ENCODE results near the gene KSR2.
"Not testable (repeated sequence)": the region's sequence is repeated elsewhere in the genome, so short reads cannot be mapped to it uniquely, and the experiment has no call there.

Gene KSR2

DNA sequence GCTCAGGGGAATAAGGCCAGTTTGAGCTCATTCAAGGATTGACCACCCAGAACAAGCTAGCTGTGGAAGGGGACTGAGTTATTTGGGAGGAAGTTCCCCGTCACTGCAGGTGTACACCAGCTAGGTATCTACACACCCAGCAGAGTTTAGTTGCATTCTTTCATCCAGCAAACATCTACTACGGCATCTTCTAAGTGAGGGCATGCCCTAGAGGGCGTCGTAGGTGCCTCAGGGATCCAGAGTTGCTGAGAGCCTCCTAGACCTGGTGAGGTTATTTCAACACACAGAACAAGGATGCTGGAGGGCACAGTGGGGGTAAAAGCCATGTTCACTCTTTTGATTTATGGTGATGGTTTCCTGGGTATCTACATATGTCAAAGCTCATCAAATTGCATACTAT is 149.6 kb downstream of the KSR2 start:
- DNase-seq (ENCODE audit: low read depth): no peak

DNA sequence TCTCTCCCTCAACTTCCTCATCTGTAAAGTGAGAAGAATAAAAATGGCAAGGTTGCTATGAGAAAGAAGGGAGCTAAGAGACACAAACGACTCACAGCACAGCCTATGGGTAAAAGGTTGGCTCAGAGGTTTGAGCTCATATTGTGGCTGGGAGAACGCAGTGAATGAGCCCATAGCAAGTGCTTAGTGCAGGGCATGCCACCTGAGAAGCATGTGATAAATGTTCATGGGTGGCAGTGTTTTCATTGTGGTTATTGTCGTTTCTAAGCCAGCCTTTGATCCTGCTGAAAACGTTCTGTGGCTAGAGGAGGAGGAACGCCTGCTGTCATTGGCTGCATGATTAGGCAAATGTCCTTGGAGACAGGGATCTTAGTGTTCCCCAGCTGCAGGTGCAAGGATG is 150.4 kb downstream of the KSR2 start:
- no peak for DNase-seq (ENCODE audit: low read depth)

DNA sequence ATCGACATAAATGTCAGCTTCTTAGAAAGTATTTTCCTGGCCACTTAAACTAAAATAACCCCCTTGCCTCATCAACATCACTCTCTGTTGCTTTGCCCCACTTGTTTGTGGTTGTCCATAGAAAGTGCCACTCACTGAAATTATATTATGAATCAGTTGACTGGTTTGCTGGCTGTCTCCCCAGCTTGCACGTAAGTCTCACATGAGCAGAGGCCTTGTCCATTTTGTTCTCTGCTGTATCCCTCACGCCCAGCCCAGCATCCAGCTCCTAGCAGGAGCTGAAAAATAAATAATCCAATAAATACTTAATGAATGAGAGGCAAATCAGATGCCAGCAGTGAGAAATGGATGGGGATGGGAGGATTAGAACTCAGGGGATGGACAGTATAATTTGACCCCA is 159.3 kb downstream of the KSR2 start:
- DNase-seq (ENCODE audit: low read depth): no peak

DNA sequence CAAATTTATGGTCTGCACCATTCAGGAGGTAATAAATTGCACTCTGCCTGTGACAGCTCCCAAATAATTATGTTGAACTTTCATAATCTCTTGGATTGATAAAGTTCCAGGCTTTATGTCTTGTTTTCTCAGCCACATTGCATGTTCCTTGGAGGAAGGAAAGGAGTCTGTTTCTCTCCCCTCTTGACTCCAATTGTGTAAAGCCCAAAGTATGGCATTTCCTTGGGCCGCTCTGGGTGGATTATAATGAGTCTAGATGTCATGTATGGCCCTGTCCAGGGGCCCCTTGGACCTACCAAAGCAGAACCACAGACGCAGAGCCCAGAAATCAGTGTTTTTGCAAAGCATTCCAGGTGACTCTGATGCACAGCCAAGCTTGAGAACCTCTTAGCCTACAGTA is 160.8 kb downstream of the KSR2 start:
- DNase-seq (ENCODE audit: low read depth): no peak

DNA sequence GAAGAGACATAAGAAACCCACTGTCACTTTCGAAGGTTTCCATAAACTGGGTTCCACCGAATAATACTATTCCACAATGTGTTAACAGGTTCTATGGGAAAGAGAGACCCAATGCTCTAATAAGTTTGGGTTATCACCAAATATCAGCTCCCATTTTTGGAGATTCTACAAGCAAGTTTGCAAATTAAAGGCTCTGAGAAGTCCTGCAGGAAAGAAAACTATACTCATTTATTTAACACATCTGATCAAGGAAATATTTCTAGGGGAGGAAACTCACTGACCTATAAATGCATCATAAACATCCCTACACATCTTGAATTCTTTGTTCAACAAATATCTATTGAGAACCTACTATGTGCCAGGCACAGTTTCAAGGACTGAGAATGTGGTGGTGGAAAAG is 161.4 kb downstream of the KSR2 start:
- DNase-seq (ENCODE audit: low read depth): no peak

DNA sequence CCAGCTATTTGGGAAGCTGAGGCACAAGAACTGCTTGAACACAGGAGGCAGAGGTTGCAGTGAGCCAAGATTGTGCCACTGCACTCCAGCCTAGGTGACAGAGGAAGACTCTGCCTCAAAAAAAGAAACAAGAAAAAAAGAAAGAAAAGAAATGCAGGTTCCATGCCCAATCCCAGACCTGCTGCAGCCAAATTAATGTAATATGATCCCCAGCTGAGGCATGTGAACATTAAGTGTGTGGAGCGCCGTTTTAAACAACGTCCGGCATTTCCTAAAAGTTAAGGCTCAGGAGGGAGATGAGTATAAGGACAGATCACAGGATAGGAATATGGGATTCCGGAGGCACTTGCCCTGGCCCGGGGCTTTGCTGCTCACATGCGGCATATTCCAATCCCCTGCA is 162.9 kb downstream of the KSR2 start:
- DNase-seq (ENCODE audit: low read depth): no peak

DNA sequence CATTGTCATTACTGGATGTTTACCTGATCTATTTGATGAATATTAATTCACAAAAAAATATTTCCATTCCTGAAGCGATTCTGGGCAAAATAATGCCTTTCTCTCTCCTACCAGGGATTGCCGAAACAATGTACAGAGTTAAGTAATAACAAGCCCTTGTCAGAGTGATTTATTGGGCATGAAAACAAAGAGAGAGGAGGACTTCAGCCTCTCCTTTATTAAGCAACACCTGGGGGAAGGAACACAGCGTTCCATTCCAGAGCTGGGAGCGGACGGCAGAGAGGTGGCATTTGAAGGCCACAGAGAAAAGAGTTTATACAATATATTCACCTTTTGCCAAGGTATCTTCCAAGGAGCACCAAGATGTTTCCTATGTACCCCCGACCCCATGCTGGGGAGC is 165.8 kb downstream of the KSR2 start:
- DNase-seq (ENCODE audit: low read depth): no peak

DNA sequence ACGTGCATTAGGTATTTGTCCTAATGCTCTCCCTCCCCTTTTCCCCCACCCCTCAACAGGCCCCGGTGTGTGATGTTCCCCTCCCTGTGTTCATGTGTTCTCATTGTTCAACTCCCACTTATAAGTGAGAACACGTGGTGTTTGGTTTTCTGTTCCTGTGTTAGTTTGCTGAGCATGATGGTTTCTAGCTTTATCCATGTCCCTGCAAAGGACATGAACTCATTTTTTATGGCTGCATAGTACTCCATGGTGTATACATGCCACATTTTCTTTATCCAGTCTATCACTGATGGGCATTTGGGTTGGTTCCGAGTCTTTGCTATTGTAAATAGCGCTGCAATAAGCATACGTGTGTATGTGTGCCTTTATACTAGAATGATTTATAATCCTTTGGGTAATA is 168.1 kb downstream of the KSR2 start:
- not testable (repeated sequence) for DNase-seq (ENCODE audit: low read depth)

DNA sequence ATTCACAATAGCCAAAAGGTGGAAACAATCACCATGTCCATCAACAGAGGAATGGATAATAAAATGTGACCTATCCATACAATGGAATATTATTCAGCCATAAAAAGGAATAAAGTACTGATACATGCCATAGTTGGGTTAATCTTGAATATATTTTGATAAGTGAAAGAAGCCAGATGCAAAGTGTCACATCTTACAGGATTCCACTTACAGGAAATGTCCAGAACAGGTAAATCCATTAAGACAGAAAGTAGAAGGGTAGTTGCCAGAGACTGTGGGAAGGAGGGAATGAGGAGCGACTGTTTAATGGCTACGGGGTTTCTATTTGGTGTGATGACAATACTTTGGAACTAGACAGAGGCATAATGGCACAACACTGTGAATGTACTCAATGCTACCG is 171.6 kb downstream of the KSR2 start:
- no peak for DNase-seq (ENCODE audit: low read depth)

DNA sequence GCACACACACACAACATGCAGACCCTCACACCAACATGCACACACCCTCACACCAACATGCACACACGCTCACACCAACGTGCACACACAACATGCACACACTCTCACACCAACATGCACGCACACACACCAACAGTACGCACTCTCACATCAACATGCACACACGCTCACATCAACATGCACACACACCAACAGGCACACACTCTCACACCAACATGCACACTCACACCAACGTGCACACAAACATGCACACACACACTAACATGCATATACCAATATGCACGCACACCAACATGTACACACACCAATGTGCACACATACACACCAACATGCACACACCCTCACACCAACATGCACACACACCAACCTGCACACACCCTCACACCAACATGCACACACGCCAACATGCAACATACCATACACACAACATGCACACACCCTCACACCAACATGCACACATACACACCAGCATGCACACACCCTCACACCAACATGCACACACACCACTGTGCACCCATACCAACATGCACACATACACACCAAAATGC is 175.8 kb downstream of the KSR2 start:
- DNase-seq (ENCODE audit: low read depth): no peak

DNA sequence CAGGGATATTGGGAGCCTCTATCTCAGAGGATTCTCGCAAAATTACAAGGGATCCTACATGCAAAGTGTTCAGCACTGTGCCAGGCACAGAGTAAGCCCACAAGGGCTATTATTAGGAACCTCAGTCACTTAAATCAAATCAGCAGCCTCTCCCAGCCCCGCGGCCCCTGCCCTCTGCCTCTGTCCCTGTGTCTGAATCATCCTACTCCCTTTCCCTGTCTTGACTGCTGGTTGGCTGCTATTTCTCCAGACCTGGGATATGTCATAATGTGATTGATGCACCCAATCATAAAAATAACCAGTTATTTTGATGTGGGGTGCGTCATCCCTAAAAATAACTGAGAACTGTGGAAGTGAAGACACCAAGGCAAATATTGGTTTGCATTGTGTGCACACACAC is 176.3 kb downstream of the KSR2 start:
- no peak for DNase-seq (ENCODE audit: low read depth)

DNA sequence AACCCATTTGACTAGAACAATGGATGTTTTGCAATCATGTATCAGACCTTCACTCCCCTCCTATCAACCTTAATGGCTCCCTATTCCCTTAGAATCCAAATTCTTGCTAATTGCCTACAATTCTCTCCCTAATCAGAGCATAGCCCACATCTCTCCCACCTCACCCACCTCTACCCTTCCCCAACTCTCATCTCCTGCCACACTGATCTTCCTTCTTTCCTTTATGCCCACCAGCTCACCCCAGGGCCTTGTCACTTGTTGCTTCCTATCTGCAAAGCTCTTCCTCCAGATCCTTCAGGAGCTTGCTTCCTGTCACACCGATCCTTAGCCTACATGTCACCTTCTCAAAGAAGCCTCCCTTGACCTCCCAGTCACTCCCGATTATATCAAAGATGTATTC is 177.8 kb downstream of the KSR2 start:
- DNase-seq (ENCODE audit: low read depth): no peak

DNA sequence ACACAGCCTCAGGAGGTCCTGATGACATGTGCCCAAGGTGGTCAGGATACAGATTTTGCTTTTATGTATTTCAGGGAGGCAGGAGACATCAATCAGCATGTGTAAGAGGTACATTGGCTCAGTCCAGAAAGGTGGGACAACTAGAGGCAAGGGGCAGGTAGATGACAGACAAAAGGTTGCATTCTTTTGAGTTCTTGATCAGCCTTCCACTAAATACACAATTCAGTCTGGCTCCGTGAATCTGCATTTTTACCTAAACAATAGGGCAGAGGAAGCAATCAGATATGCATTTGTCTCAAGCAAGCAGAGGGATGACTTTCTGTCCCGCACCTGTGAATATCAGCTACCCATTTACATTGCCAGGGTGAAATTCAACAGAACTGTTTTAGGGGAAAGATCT is 178.6 kb downstream of the KSR2 start:
- no peak for DNase-seq (ENCODE audit: low read depth)

DNA sequence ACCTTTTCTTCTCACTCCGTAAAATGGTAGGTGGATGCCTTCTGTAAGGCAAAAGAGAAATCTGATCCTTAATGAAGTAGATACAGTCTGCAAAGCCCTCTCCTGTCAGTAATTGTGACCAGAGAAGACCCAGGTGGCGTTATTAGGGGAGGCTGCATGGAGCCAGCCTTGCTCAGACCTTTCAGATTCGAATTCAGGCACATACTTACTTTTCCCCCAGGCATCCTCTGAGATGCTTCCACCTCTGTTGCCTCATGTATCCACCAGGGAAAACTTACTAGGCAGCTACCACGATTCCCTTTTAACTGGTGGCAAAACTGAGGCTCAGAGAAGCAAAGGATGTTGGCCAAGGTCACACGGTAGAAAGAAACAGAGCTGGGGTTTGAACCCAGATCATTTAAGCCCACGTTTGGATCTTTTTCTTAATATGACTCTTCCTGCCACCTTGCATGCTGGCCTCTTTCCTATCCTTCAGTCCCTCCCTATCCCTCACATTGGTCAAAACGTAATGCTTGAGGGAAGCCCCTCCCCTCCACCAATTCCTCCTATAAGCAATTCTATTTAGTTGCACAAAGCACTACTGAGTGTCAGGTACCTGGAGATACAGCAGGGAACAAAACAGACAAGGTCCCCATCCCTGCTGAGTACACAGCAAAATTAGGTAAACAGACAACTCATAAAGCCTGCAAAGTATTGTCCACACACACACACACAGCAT is 179.4 kb downstream of the KSR2 start:
- DNase-seq (ENCODE audit: low read depth): no peak

DNA sequence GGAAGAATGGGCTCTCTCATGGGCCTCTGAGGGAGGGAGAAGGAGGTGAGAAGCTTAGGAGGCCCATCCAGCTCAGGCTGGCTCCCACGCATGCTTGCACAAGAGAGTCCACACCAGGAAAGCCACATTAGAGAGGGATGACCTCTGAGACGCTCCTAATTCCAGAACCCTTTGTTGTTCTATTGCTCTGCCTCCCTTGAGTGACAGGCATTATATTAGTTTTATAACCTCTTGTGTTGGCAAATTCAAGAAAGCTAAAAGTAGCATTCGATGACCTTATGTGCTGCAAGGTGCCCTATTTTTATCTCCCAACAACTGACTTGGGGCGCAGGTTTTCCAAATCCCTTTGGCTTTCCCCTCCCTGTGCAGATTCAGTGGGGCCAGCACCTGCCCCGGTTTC is 190.1 kb downstream of the KSR2 start:
- no peak for DNase-seq (ENCODE audit: low read depth)

DNA sequence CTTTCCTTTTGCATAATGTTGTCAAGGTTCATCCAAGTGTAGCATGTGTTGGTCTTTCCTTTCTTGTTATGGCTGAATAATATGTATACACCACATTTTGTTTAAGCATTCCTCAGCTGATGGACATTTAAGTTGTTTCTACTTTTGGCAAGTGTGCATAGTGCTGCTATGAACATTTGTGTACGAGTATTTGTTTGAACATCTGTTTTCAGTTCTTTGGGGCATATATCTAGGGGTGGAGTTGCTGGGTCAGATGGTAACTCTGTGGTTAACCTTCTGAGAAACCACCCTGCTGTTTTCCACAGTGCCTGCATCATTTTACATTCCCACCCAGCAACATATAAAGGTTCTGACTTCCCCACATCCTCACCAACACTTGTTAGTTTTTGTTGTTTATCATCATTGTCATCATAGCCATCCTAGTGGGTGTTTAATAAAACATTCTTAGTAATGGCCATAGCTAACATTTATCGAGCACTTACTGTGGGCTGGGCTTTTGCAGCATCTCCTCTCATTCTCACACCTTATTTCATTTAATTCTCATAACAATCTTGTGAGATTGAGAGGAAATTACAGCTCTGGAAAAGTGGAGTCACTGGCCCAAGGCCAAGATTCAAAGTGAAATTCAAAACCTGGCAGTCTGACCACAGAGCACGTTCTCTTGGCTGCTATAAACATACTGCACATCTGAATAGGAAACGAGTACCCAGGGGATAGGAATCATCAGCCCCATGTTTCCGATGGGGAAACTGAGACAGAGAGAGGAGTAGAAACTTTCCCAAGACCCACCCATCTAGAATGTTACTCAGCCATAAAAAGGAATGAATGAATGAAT is 193.6 kb downstream of the KSR2 start:
- no peak for DNase-seq (ENCODE audit: low read depth)

DNA sequence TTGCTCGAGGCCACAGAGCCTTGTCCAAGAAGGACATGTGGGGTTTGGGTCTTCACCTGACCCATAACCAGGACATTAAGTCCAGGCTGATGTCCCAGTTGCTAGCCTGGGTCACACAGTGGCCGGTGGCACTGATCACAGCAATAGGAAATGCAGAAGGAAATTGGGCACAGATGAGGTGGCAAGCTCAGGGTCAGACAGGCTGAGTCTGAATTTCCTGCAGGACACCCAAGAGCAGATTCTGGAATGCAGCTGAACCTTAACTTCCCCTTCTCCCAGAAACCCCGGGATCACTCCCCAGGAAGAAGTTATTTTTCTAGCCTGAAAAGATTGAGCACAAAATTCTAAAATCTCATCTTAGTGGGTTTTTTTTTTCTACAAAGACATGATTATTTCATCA is 199.9 kb downstream of the KSR2 start:
- DNase-seq (ENCODE audit: low read depth): no peak

DNA sequence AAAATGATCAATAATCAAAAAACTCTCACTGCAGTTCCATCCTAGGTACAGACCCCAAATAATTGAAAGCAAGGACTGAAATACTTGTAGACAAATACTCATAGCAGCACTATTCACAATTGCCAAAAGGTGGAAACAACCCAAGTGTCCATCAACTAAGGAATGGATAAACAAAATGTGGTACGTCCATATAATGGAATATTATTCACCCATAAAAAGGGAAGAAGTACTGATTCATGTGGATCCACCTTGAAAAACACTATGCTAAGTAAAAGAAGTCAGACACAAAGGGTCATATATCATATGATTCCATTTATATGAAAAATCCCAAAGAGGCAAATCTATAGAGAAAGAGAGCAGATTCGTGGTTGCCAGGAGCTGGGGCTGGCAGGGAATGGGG is 202.8 kb downstream of the KSR2 start:
- DNase-seq (ENCODE audit: low read depth): no peak

DNA sequence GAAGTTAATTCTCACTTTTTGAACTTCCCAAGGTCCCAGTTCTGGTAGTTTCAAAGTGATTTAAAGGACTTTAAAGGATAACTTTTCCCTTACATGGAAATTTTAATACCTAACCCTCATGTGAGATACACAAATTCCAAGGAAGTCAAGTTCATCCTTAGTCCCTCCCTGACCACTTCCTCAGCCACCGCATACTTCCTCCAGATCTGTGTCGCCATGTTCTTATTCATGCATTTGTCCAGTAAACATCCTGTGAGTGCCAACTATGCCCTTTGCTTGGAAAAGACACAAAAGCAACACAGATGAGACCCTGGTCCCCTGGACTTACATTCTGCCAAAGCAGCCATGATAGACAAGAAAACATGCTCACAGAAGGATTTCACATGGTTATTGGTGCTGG is 206.6 kb downstream of the KSR2 start:
- no peak for DNase-seq (ENCODE audit: low read depth)

DNA sequence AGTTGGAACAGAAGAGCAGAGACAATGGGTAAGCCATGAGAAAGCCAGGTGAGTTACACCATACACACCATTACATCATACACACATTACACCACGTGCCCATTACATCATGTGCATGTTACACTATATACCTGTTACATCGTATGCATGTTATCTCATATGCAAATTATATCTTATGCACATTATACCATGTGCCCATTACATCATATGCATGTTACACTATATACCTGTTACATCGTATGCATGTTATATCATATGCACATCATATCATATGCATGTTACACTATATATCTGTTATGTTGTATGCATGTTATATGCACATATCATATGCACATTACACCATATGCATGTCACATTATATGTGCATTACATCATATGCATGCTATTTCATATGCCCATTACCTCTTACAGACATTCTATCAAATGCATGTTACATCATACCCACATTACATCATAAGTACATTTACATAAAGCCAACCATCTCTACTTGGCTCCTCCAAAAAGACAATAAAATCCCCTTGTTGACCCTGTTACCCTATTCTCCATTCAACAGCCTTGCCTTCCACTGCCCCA is 207.2 kb downstream of the KSR2 start:
- DNase-seq (ENCODE audit: low read depth): no peak

DNA sequence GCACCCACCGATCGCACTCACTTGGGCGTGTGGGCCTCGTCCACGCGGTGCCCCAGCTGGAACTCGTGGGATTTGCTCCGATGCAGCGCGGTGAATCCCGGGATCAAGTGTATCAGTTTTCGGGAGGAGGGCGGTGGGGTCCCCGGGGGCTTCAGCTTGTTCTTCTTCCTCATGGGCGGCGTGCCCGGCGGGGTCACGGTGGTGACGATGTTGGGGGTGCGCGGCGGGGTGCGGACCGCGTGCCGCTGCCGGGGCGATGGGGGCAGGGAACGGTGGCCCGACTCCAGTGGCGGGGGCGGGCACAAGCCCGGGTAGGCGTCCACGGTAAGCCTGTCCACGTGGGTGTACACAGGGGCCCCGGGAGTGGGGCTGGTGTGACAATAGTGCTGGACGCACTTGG is 207.8 kb downstream of the KSR2 start:
- no peak for DNase-seq (ENCODE audit: low read depth)

DNA sequence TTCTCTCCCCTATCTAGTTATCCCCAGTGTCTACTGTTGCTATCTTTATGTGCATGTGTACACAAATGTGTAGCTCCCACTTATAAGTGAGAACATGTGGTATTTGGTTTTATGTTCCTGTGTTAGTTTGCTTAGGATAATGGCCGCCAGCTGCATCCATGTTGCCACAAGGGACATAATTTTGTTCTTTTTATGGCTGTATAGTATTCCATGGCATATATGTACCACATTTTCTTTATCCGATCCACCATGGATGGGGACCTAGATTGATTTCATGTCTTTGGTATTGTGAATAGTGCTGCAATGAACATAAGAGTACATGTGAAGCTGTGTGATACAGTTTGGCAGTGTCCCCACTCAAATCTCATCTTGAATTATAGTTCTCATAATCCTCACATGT is 218.1 kb downstream of the KSR2 start:
- DNase-seq (ENCODE audit: low read depth): no peak

DNA sequence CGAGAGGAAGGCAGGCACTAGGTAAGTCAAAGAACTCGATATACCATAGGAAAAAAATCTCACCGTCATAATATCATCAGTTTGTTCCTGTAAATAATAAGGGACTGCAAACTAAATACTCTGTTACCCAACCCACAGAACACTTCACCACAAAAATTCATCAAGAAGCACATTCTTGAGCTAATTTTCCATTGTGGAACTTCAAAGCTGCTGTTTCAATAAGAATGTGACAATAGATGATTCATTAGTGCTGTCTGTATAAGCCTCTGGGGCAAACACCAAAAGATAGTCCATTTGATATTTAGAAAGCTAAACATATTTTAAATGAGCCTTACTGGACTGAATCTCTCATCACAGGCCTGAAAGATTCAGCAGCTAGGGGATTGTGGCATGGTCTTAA is 219.4 kb downstream of the KSR2 start:
- DNase-seq (ENCODE audit: low read depth): no peak
